Cardiac muscle cell (in vitro differentiated cells and primary cell): ENCODE data around the gene DLG2. TPM values are rescaled to one million over a fixed set of nuclear protein-coding genes. Genes with fewer than 3 reads are reported as not detected.

ENCODE experiments used
- DNase-seq, 2 donors: peaks; one replicate each; pipeline versions ENCODE4 v3.0.0 to v3.0.0-alpha.2; 2010 to 2017; ENCODE audit warnings: low read depth in 1 of 2, low spot score in 1 of 2
- H3K27ac ChIP-seq: fragments of 200-600 bp; sonication (generic); 2 replicates; pipeline ENCODE4 v1.5.1; 2016
- H3K27me3 ChIP-seq: fragments of 200-600 bp; sonication (generic); 2 replicates; pipeline ENCODE4 v1.6.0; 2016; ENCODE audit warnings: control low read depth
- H3K36me3 ChIP-seq: fragments of 200-600 bp; sonication (generic); 2 replicates; pipeline ENCODE4 v1.5.1; 2016; ENCODE audit warnings: control low read depth
- H3K4me1 ChIP-seq: fragments of 200-600 bp; sonication (generic); 2 replicates; pipeline ENCODE4 v1.8.1; 2017; ENCODE audit warnings: low read depth, mild to moderate bottlenecking, mixed run types
- H3K4me3 ChIP-seq: fragments of 200-600 bp; sonication (generic); 2 replicates; pipeline ENCODE4 v1.5.1; 2016; ENCODE audit warnings: mild to moderate bottlenecking
- H3K9me3 ChIP-seq: fragments of 200-600 bp; sonication (generic); 2 replicates; pipeline ENCODE4 v1.5.1; 2017; ENCODE audit warnings: low read depth, mild to moderate bottlenecking, control low read depth
- CTCF ChIP-seq: IDR thresholded peaks from 2 replicates; pipeline ENCODE4 v1.5.1; 2012; ENCODE audit warnings: low read depth, mild to moderate bottlenecking, low read length
- polyA plus RNA-seq: library from polyadenylated mRNA; unstranded; fragments of >200 nt; fragmentation: Nextera tagmentation; extraction: Ambion mirVana; gene quantifications from 2 replicates; pipeline ENCODE4 v1.2.1, GENCODE V29; 2016
- total RNA-seq: library from RNA; depleted of rRNA; stranded (reverse); fragments of >200 nt; gene quantifications from 2 replicates; pipeline ENCODE4 v1.2.3, GENCODE V29; 2016

The DLG2 gene
- total and polyA plus RNA-seq, 2 experiments from 2014 or later: 3.5 to 15.9 TPM

DNA sequence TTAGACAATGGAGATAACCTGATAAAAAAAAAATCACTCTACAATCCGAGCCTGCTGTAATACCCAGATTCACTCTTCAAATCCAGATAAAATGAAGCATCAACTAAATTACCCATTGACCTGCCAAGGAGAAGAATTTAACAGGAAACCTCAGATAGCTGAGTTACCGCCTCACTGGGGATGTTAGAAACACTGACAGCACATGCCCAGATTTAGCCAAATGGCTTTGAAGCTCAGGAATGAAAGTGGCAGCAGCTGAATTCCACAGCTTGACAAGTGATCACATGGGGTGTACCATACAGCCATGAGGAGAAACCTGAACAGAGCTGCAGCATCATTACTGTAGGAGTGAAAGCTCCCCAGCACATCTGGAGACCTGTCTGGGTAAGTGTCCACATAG, 807.6 kb downstream of the DLG2 start:
- peak in 1 of 2 donors; percentile 75 for DNase-seq
- Histone ChIP-seq H3K27ac (peak overlapping the region; percentile 82), H3K4me1 (peaks cover 30% of the 10 kb centered on the region), H3K27me3 (no peaks in the 10 kb centered on the region), H3K36me3 (no peaks in the 10 kb centered on the region), H3K9me3 (no peaks in the 10 kb centered on the region), H3K4me3 (no peak overlapping the region)
- no peak for TF ChIP-seq CTCF

DNA sequence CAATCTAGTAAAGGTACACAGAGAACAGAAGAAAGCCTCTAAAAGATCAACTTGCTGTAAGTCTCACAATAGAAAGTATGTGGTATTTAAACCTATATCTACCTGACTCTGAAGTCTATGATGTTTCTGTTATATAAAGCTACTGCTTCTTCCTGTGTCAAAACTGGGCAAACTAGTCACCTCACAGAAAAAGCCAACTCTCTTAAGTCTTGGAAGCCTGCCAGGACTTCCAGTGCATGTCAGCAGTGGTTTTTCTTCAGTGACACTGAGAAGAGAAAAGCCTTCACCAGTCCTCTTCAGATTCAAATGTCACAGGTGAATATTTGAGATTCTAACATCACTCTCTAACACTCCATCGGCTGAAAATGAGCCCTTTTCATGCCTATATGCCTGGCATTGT, 808.0 kb downstream of the DLG2 start:
- Histone ChIP-seq H3K9me3 (no peaks in the 10 kb centered on the region), H3K27me3 (no peaks in the 10 kb centered on the region), H3K36me3 (no peaks in the 10 kb centered on the region), H3K4me1 (peaks cover 30% of the 10 kb centered on the region), H3K4me3 (no peak overlapping the region), H3K27ac (peak overlapping the region; percentile 82)
- peak in 1 of 2 donors; percentile 67 for DNase-seq
- no peak for TF ChIP-seq CTCF

DNA sequence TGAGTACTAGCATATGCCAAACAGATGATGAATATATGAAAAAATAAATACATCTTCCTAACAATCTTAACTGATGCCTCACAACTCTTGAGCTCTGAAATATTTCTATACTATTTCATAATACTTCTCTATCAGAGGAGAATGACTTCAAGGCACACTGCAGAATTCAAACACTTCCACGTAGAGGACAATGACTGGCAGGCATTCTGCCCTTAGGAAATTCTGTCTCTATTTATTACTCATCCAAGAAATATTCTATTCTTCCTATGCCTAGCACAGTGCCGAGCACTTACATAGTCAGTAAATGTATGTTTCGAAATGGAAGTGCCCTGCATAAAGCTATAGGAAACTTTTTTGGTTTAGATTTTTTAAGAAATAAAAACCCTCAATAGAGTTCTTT, 809.1 kb downstream of the DLG2 start:
- no peaks in the 10 kb centered on the region for H3K9me3 ChIP-seq
- peaks cover 30% of the 10 kb centered on the region for H3K4me1 ChIP-seq
- no peak for TF ChIP-seq CTCF
- DNase-seq: peak in 1 of 2 donors; percentile 46
- H3K27ac ChIP-seq: no peak overlapping the region
- H3K4me3 ChIP-seq: no peak overlapping the region
- H3K27me3 ChIP-seq: no peaks in the 10 kb centered on the region
- H3K36me3 ChIP-seq: no peaks in the 10 kb centered on the region

DNA sequence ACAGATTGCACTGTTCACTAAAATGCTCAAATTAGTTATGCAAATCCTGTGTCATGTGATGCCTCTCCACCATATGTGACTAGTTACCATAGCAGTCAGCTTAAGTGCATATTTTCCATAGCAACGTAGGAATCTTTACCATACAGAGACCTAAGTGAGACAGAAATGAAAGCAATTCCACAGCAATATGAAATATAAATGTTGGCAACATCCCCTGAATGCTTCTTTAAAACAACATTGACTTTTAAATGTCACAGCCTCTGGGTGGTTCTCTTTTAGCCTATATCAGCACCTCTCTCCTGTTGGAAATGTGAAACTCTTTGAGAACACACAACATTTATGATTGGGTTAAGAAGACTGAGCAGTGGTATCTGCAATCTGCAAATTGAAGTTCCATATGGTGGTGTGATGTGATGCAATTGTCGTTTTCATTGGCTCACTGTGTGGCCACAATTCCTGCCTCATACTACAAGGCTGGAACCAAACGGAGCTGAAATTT, 814.6 kb downstream of the DLG2 start:
- Histone ChIP-seq H3K27ac (no peak overlapping the region), H3K27me3 (no peaks in the 10 kb centered on the region), H3K36me3 (no peaks in the 10 kb centered on the region), H3K4me3 (no peak overlapping the region), H3K9me3 (no peaks in the 10 kb centered on the region), H3K4me1 (no peaks in the 10 kb centered on the region)
- no peak for DNase-seq
- no peak for TF ChIP-seq CTCF

DNA sequence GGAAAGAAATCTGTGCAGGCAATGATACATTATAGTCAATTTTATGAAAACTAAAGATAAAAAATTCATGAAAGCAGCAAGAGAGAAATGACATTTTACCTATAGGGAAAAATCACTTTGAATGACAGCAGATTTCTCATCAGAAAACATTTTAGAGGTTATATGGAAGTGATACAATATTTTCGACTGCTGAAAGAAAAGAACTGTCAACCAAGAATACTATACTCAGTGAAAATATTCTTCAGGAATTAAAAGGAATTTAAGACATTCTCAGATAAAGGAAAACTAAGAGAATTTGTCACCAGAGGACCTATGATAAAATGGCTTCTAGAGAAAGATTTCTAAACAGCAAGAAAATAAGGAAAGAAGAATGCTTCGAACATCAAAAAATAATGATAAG, 820.8 kb downstream of the DLG2 start:
- H3K36me3 ChIP-seq: no peaks in the 10 kb centered on the region
- no peak for DNase-seq
- no peak for TF ChIP-seq CTCF
- H3K4me1 ChIP-seq: no peaks in the 10 kb centered on the region
- no peak overlapping the region for H3K4me3 ChIP-seq
- no peaks in the 10 kb centered on the region for H3K9me3 ChIP-seq
- H3K27me3 ChIP-seq: no peaks in the 10 kb centered on the region
- no peak overlapping the region for H3K27ac ChIP-seq

- Histone ChIP-seq H3K27me3 (no peaks in the 10 kb centered on the region), H3K9me3 (no peaks in the 10 kb centered on the region)
- no peak for TF ChIP-seq CTCF
Measured at GRCh38 chr11:84804041-84804440, 823.1 kb downstream of the DLG2 start.

More at GRCh38 chr11:84804041-84804440, 823.1 kb downstream of the DLG2 start:
- Histone ChIP-seq H3K27ac (no peak overlapping the region), H3K36me3 (no peaks in the 10 kb centered on the region), H3K4me3 (no peak overlapping the region), H3K4me1 (no peaks in the 10 kb centered on the region)
- DNase-seq: no peak
